Measurements from ENCODE around the gene DNHD1.

DNA sequence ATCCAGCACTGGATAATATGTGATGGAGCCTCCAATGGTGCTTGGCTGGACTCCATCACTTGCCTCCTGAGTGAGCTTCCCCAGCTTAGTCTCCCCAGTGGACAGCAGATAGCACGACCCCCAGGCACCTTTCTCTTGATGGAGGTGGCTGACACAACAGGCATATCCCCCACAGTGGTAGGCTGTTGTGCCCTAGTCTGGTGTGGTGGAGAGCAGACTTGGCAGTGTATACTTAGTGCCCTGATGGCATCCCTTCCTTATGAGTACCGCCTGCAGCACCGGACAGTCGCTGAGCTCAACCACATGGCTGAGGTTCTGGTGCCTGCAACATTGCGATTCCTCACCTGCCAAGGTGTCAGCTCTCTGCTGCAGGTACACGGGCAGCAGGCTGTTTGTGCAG lies 50.1 kb downstream of the DNHD1 start:
- TF ChIP-seq ZNF788 (CRISPR knock-in tag; IDR thresholded peaks at IDR 0.05; ENCODE audit: borderline replicate concordance) (no peak), TCF7L2 (IDR thresholded peaks at IDR 0.05; ENCODE audit: low read depth, low read length) (no peak), CTCF (CRISPR knock-in tag; IDR thresholded peaks at IDR 0.05) (no peak), ZFY (CRISPR knock-in tag; IDR thresholded peaks at IDR 0.05) (no peak), ZNF335 (CRISPR knock-in tag; IDR thresholded peaks at IDR 0.05) (no peak), PBX3 (CRISPR knock-in tag; IDR thresholded peaks at IDR 0.05; ENCODE audit: borderline replicate concordance) (no peak), CBX1 (IDR thresholded peaks at IDR 0.05; ENCODE audit: low read depth) (no peak)
- TF ChIP-seq, protein P1, sequence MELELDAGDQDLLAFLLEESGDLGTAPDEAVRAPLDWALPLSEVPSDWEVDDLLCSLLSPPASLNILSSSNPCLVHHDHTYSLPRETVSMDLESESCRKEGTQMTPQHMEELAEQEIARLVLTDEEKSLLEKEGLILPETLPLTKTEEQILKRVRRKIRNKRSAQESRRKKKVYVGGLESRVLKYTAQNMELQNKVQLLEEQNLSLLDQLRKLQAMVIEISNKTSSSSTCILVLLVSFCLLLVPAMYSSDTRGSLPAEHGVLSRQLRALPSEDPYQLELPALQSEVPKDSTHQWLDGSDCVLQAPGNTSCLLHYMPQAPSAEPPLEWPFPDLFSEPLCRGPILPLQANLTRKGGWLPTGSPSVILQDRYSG (CRISPR knock-in tag; IDR thresholded peaks at IDR 0.05): no peak
- TF ChIP-seq, protein P2, sequence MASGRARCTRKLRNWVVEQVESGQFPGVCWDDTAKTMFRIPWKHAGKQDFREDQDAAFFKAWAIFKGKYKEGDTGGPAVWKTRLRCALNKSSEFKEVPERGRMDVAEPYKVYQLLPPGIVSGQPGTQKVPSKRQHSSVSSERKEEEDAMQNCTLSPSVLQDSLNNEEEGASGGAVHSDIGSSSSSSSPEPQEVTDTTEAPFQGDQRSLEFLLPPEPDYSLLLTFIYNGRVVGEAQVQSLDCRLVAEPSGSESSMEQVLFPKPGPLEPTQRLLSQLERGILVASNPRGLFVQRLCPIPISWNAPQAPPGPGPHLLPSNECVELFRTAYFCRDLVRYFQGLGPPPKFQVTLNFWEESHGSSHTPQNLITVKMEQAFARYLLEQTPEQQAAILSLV (CRISPR knock-in tag; IDR thresholded peaks at IDR 0.05; ENCODE audit: borderline replicate concordance): no peak

Measured in HepG2 (cell line).